Caco-2 (cell line): Measurements from ENCODE around the gene HIVEP3. TPM values are rescaled to one million over a fixed set of nuclear protein-coding genes. Genes with fewer than 3 reads are reported as not detected.

Experiments used
- BruUV-seq: library from RNA; stranded (reverse); fragments of 400-500 nt; replicated peaks from 2 replicates; lab custom pipeline; 2021; lab: Mats Ljungman, UMichigan
- CTCF ChIA-PET: fragments of 300-600 bp; sonication (Branson Sonifier 250); formaldehyde crosslinking; loops from one replicate; lab custom pipeline; 2022; ENCODE audit warnings: antibody characterized with exemption; lab: Charles Lee
- POLR2A ChIA-PET: fragments of 300-600 bp; sonication (Branson Sonifier 250); formaldehyde crosslinking; loops from one replicate; lab custom pipeline; 2022; ENCODE audit warnings: antibody characterized with exemption; lab: Charles Lee
- DNase-seq, 2 experiments: peaks; one replicate each; pipeline versions ENCODE4 v3.0.0 to v3.0.0-alpha.2; 2020 to 2022
- H3K27me3 ChIP-seq: replicated peaks from 2 replicates; pipeline ENCODE4 v1.6.0; 2011; ENCODE audit warnings: low read length; ENCODE audit not compliant: control insufficient read depth, insufficient read depth
- H3K36me3 ChIP-seq: 2 replicates; pipeline ENCODE4 v1.5.1; 2011; ENCODE audit warnings: low read length; ENCODE audit not compliant: control insufficient read depth, insufficient read depth
- H3K4me1 ChIP-seq: fragments of 250-450 bp; sonication (Bioruptor Pico); 2 replicates; pipeline ENCODE4 v1.5.1; 2020; ENCODE audit warnings: mild to moderate bottlenecking
- H3K4me3 ChIP-seq: 2 replicates; pipeline ENCODE4 v1.5.1; 2011; ENCODE audit warnings: low read depth, mild to moderate bottlenecking, control low read depth, low read length
- H3K9me3 ChIP-seq: fragments of 250-450 bp; sonication (Bioruptor Pico); 2 replicates; pipeline ENCODE4 v1.5.1; 2020; ENCODE audit warnings: mild to moderate bottlenecking, moderate library complexity
- H3K27ac Mint-ChIP-seq: one replicate; pipeline ENCODE4 v1.8.0; 2022; ENCODE audit warnings: mixed read lengths; ENCODE audit not compliant: unreplicated experiment
- H3K27me3 Mint-ChIP-seq: one replicate; pipeline ENCODE4 v1.8.0; 2022; ENCODE audit warnings: mixed read lengths; ENCODE audit not compliant: insufficient read depth, unreplicated experiment
- H3K36me3 Mint-ChIP-seq: one replicate; pipeline ENCODE4 v1.8.0; 2022; ENCODE audit warnings: mild to moderate bottlenecking, mixed read lengths; ENCODE audit not compliant: insufficient read depth, unreplicated experiment
- H3K4me1 Mint-ChIP-seq: one replicate; pipeline ENCODE4 v1.8.0; 2022; ENCODE audit warnings: low read depth, mixed read lengths; ENCODE audit not compliant: unreplicated experiment
- H3K4me3 Mint-ChIP-seq: one replicate; pipeline ENCODE4 v1.8.0; 2022; ENCODE audit warnings: mild to moderate bottlenecking, moderate library complexity, mixed read lengths; ENCODE audit not compliant: unreplicated experiment
- H3K9me3 Mint-ChIP-seq: one replicate; pipeline ENCODE4 v1.8.0; 2022; ENCODE audit warnings: mixed read lengths; ENCODE audit not compliant: unreplicated experiment
- intact Hi-C: fragments of 100-400 bp; cut with micrococcal nuclease; formaldehyde crosslinking; loops from one replicate; pipeline ENCODE4 v1.10.0; 2022; ENCODE audit not compliant: unreplicated experiment
- total RNA-seq: library from RNA; stranded (reverse); gene quantifications from 2 replicates; pipeline ENCODE4 v1.2.3, GENCODE V29; 2022
- TF ChIP-seq, protein P1 (sequence below), 2 experiments: fragments of 200-600 bp in 1 of 2; IDR thresholded peaks; 1 replicate in 1 of 2; 2 replicates in 1 of 2; pipeline versions ENCODE4 v1.5.1 to v1.8.0; 2011 to 2022; ENCODE audit warnings: antibody characterized with exemption in 1 of 2, control low read depth in 1 of 2, inconsistent platforms in 1 of 2, low read depth in 1 of 2, low read length in 1 of 2, mild to moderate bottlenecking in 1 of 2, moderate library complexity in 1 of 2; ENCODE audit not compliant: insufficient read depth in 1 of 2, severe bottlenecking in 1 of 2, unreplicated experiment in 1 of 2

Gene HIVEP3
- total RNA-seq, 1 experiment from 2014 or later = 0.25 TPM

- Histone ChIP-seq H3K27me3 (no peaks in the 10 kb centered on the region), H3K9me3 (no peaks in the 10 kb centered on the region), H3K4me1 (peaks cover 15% of the 10 kb centered on the region), H3K36me3 (no peaks in the 10 kb centered on the region), H3K4me3 (no peak overlapping the region)
- Mint-ChIP-seq H3K4me3 (no peak overlapping the region), H3K4me1 (peaks cover 13% of the 10 kb centered on the region), H3K27ac (no peak overlapping the region), H3K27me3 (no peaks in the 10 kb centered on the region), H3K9me3 (no peaks in the 10 kb centered on the region), H3K36me3 (no peaks in the 10 kb centered on the region)
- DNase-seq = no peak
- ChIA-PET POLR2A (no interaction called here), CTCF (no interaction called here)
- no TSS peak for BruUV-seq
- TF ChIP-seq, protein P1, sequence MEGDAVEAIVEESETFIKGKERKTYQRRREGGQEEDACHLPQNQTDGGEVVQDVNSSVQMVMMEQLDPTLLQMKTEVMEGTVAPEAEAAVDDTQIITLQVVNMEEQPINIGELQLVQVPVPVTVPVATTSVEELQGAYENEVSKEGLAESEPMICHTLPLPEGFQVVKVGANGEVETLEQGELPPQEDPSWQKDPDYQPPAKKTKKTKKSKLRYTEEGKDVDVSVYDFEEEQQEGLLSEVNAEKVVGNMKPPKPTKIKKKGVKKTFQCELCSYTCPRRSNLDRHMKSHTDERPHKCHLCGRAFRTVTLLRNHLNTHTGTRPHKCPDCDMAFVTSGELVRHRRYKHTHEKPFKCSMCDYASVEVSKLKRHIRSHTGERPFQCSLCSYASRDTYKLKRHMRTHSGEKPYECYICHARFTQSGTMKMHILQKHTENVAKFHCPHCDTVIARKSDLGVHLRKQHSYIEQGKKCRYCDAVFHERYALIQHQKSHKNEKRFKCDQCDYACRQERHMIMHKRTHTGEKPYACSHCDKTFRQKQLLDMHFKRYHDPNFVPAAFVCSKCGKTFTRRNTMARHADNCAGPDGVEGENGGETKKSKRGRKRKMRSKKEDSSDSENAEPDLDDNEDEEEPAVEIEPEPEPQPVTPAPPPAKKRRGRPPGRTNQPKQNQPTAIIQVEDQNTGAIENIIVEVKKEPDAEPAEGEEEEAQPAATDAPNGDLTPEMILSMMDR (IDR thresholded peaks at IDR 0.05; ENCODE audit: insufficient read depth in 1 of 2, low read depth in 1 of 2, low read length in 1 of 2, severe bottlenecking in 1 of 2, unreplicated experiment in 1 of 2) = no peak
- intact Hi-C loops = no loop called here
Observed at GRCh38 chr1:41618871-41619270, 299.9 kb downstream of the HIVEP3 start.

DNA sequence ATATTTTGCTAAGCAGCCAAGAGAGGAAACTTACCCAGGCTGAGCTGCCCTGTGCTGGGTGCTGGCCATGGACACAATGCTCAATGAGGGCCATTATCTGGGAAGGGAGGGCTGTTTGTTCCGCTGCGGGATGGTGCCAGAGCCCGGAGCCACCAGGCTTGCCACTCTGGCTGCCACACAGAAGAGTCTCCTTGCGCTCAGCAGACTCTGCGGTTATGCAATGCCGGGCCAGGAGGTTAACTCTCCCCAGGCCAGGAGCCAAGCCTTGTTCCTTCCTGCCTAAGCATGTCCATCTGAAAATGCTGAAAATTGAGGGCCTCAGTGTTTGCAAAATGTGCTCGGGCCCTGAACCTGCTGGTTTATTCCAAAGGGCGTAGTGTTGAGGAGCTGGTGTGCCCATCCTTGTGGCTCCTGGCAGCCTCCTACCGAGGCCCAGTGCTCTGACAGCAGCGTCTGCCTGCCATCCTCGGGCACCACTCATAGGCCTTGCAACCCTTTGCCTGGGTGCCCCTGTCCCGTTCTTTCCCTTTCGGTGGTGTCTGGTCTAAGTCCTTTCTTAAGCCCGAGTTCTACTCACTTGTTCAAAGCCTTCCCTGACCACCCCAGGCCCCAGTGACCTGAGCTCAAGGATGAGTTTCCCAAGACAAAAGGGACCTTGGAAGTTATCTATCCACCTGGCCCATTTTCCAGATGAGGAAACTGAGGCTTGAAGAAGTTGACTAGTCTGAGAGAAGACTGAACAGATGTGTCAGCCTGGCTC, 300.5 kb downstream of the HIVEP3 start:
- Histone ChIP-seq H3K4me1 (peaks cover 8% of the 10 kb centered on the region), H3K36me3 (no peaks in the 10 kb centered on the region), H3K4me3 (no peak overlapping the region), H3K27me3 (no peaks in the 10 kb centered on the region), H3K9me3 (no peaks in the 10 kb centered on the region)
- H3K36me3 Mint-ChIP-seq = no peaks in the 10 kb centered on the region
- H3K27ac Mint-ChIP-seq = no peak overlapping the region
- H3K4me3 Mint-ChIP-seq = no peak overlapping the region
- no peak for DNase-seq
- CTCF ChIA-PET = no interaction called here
- H3K27me3 Mint-ChIP-seq = no peaks in the 10 kb centered on the region
- intact Hi-C loops = no loop called here
- peaks cover 8% of the 10 kb centered on the region for H3K4me1 Mint-ChIP-seq
- no peaks in the 10 kb centered on the region for H3K9me3 Mint-ChIP-seq
- TF ChIP-seq, protein P1 (IDR thresholded peaks at IDR 0.05; ENCODE audit: insufficient read depth in 1 of 2, low read depth in 1 of 2, low read length in 1 of 2, severe bottlenecking in 1 of 2, unreplicated experiment in 1 of 2) = no peak
- POLR2A ChIA-PET = no interaction called here
- BruUV-seq = no TSS peak

DNA sequence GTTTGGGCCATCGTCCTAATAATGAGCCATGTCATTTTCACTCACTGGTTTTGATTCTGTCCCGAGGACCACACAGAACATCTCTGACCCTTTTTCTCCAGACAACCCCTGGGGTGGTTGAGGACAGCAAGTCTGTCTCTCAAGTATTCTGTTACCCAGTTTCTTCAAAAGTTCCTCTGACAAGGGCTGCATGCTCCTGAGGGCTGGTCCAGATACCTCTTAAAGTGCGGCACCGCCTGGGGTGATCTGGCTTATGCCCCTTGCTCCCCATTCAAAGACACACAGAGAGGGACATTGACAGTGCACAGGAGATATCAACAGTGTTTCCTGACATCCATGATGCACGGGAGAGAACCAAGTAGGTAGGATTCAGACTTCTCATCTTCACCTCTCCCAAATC, 301.4 kb downstream of the HIVEP3 start:
- intact Hi-C loops = no loop called here
- ChIA-PET CTCF (no interaction called here), POLR2A (no interaction called here)
- no TSS peak for BruUV-seq
- H3K9me3 ChIP-seq = no peaks in the 10 kb centered on the region
- Mint-ChIP-seq H3K4me1 (peaks cover 5% of the 10 kb centered on the region), H3K36me3 (no peaks in the 10 kb centered on the region), H3K27ac (no peak overlapping the region), H3K27me3 (no peaks in the 10 kb centered on the region), H3K4me3 (no peak overlapping the region), H3K9me3 (no peaks in the 10 kb centered on the region)
- TF ChIP-seq, protein P1 (IDR thresholded peaks at IDR 0.05; ENCODE audit: insufficient read depth in 1 of 2, low read depth in 1 of 2, low read length in 1 of 2, severe bottlenecking in 1 of 2, unreplicated experiment in 1 of 2) = no peak
- no peaks in the 10 kb centered on the region for H3K27me3 ChIP-seq
- no peaks in the 10 kb centered on the region for H3K36me3 ChIP-seq
- no peak overlapping the region for H3K4me3 ChIP-seq
- no peak for DNase-seq
- no peaks in the 10 kb centered on the region for H3K4me1 ChIP-seq
